ENCODE results near the gene SLC13A5. TPM values are rescaled to one million over a fixed set of nuclear protein-coding genes. Genes with fewer than 3 reads are reported as not detected.

Gene SLC13A5
- total and polyA plus RNA-seq, 11 donors, result 0.06 to 0.72 TPM; not detected in 9

GRCh38 chr17:6651919-6652452, 61.2 kb downstream of the SLC13A5 start:
- TF ChIP-seq CTCF (IDR thresholded peaks at IDR 0.05) (no peak), POLR2A (IDR thresholded peaks at IDR 0.05) (no peak)
- ATAC-seq, result peak in 3 of 4 donors; percentile 8 to 29 (median 20)
- Histone ChIP-seq H3K9me3 (no peaks in the 10 kb centered on the region), H3K4me3 (peak overlapping the region; percentile 59 to 93 (median 81)), H3K36me3 (peaks cover 0 to 32% (median 26%) of the 10 kb centered on the region in 9 donors), H3K27me3 (peaks cover 3 to 35% (median 17%) of the 10 kb centered on the region in 9 donors), H3K27ac (peak overlapping the region in 9 of 12 donors; percentile 59 to 91 (median 78)), H3K4me1 (peaks cover 4 to 48% (median 25%) of the 10 kb centered on the region in 12 donors)
- intact Hi-C loops (cut with DNase I), result loop anchor here in 1 of 10 donors (5.0 kb wide), 1 partner anchor 360 kb away; the partner anchor contains the start of gene RNASEK
- peak in 1 of 5 donors; percentile 48 for DNase-seq
- 12 to 55% (median 17%) methylated on average over 12 to 47 of the region's 47 CpGs for WGBS, 4 donors

- H3K4me1 ChIP-seq, result peaks cover 4 to 50% (median 27%) of the 10 kb centered on the region in 12 donors
Measured at GRCh38 chr17:6651354-6651918, 61.7 kb downstream of the SLC13A5 start, which contains the start of the genes C17orf100 and MED31. Gene C17orf100 (plus strand): TSS chr17:6651762. CDS start chr17:6651914, 152 bp downstream. Gene MED31 (minus strand): TSS chr17:6651605. CDS start chr17:6651528, 77 bp downstream.

GRCh38 chr17:6648181-6648580, 65.0 kb downstream of the SLC13A5 start:
- TF ChIP-seq CTCF (IDR thresholded peaks at IDR 0.05) (no peak), POLR2A (IDR thresholded peaks at IDR 0.05) (no peak)
- no peaks in the 10 kb centered on the region for H3K9me3 ChIP-seq
- no peak for ATAC-seq
- no peak overlapping the region for H3K4me3 ChIP-seq
- peaks cover 4 to 37% (median 21%) of the 10 kb centered on the region in 12 donors for H3K4me1 ChIP-seq
- peaks cover 0 to 7% (median under 1%) of the 10 kb centered on the region in 9 donors for H3K27me3 ChIP-seq
- no peak for DNase-seq
- no peak overlapping the region for H3K27ac ChIP-seq
- H3K36me3 ChIP-seq, result peaks cover 0 to 68% (median 51%) of the 10 kb centered on the region in 9 donors
- intact Hi-C loops (cut with DNase I), result no loop called here

More at GRCh38 chr17:6651354-6651918, 61.7 kb downstream of the SLC13A5 start, which contains the start of the genes C17orf100 and MED31:
- intact Hi-C loops (cut with DNase I), result loop anchor here in 1 of 10 donors (5.0 kb wide), 1 partner anchor 361 kb away; the partner anchor contains the start of gene RNASEK
- peak within 1 kb of the TSS; percentile 59 to 93 (median 81) for H3K4me3 ChIP-seq
- no peaks in the 10 kb centered on the region for H3K9me3 ChIP-seq
- ATAC-seq, result peak; percentile 99 to 100 (median 100)
- peak within 1 kb of the TSS in 11 of 12 donors; percentile 67 to 91 (median 78) for H3K27ac ChIP-seq
- TF ChIP-seq CTCF (IDR thresholded peaks at IDR 0.05) (peak in 1 of 12 donors; percentile 6), POLR2A (IDR thresholded peaks at IDR 0.05) (peak in 1 of 2 donors; percentile 69)
- WGBS, 4 donors, result 0 to 1% (median 1%) methylated on average over 18 to 35 of the region's 35 CpGs
- H3K27me3 ChIP-seq, result peaks cover 3 to 32% (median 17%) of the 10 kb centered on the region in 9 donors
- peak; percentile 94 to 98 (median 96) for DNase-seq
- peaks cover 0 to 36% (median 27%) of the 10 kb centered on the region in 9 donors for H3K36me3 ChIP-seq

Measured in heart left ventricle (tissue), 16 donors.